Measurements from ENCODE around the gene MOK.

The MOK gene

DNA sequence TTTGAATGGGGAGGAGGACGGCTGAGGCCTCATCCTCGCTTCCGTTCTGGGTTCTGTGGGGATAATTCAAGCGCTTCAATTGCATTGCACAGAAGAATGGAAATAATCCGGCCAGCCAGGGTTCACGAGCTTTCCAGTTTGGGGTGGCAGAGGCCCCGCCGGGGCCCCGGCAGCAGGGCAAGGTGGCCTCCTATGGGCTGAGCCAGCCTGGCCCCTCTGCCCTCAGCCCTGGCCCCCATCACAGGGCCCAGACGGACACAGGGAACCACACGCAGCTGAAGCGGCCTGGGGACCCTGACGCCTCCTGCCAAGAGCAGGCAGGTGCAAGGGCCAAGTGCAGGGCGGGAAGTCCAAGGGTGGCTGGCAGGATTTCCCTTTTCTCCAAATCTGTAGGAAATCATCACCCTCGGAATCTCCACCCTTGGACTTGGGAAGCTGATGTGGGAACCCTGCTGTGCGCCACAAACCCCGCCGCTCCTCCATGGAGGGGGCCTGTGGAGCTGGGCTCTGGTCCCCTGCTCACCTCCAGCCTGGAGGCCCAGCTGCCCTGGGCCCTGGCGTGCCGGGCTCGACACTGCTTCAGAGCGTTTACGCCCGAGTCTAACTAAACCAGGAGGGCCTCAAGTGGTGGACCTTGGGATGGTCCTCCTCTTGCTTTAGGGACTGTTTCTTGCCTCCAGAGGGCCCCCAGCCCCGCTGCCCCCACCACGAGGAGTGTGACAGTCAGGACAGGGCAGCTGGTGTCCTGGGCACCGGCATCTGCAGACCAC, 78.4 kb downstream of the MOK start:
- DNase-seq (ENCODE audit: low read depth in 1 of 2, low spot score in 1 of 2): no peak

DNA sequence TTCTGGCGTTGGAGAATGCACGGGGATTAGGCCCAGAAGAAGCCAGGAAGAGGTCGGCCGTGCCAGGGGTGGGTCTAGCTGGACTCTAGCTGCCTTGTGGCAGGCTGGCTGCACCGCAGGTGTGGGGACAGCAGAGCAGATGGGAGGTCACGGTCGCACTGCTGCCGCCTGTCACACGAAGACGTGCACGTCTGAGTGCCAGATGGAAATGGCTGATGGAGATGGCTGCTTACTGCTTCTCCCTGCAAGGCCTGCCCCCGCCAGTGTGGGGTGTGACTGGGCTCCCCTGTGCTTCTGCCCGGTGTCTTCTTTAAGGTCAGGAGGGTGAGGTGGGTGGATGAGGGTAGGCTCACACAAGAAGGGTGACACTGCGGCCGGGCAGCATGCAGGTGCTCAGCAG, 79.0 kb downstream of the MOK start:
- no peak for DNase-seq (ENCODE audit: low read depth in 1 of 2, low spot score in 1 of 2)

DNA sequence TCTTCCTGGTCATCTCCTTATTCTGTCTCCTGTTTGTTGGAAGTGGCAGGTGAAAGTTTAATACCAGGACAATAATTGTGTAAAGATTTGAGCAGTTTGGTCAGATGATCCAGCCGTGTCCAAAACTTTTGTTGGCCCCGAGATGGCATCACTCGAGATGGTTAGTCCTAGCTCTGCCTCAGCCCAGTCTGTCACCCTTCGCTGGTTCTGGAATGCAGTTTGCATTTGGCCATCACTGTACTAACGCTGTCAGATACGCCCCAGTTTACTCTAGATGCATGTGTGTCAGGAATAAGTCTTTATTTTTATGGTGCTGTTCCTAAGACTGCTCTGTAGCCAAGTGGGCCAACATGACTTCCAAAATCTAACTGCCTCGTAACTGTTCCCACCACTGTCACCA, 79.6 kb downstream of the MOK start:
- no peak for DNase-seq (ENCODE audit: low read depth in 1 of 2, low spot score in 1 of 2)

DNA sequence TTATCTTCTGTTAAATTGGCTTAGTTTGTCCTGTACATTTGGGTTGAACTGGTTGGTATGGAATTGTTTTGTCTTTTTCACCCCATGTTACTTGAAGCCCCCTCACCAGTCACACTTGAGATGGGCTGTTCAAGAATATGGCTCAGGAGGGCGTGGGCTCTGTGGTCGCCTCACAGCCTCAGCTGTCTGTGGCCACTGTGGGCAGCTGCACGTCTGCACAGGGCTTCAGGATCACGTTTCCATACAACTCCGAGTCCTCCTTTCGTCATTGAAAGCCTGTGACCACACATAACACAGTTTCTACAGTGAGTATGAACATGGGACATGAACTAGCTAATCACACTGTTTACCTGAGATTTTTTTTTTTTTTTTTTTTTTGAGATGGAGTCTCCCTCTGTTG, 81.3 kb downstream of the MOK start:
- DNase-seq (ENCODE audit: low read depth in 1 of 2, low spot score in 1 of 2): no peak

DNA sequence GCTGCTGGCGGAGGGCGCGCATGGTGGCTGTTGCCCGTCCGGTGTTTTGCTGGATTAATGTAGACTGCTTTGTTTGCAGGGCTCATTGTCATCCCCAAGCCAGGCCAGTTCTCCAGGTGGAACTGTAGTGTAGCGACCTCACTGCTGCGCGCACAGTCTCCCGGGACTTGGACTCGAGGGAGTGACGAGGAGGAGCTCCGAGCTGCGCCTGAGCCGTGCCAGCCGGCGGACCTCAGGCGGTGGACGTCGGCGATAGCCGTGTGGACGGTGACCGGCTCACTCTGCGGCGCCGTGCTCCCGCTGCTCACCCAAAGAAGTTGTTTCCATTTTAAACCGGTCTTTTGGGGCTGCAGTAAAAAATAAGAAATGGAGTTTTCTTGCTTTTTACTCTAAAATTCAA, 82.2 kb downstream of the MOK start:
- no peak for DNase-seq (ENCODE audit: low read depth in 1 of 2, low spot score in 1 of 2)

DNA sequence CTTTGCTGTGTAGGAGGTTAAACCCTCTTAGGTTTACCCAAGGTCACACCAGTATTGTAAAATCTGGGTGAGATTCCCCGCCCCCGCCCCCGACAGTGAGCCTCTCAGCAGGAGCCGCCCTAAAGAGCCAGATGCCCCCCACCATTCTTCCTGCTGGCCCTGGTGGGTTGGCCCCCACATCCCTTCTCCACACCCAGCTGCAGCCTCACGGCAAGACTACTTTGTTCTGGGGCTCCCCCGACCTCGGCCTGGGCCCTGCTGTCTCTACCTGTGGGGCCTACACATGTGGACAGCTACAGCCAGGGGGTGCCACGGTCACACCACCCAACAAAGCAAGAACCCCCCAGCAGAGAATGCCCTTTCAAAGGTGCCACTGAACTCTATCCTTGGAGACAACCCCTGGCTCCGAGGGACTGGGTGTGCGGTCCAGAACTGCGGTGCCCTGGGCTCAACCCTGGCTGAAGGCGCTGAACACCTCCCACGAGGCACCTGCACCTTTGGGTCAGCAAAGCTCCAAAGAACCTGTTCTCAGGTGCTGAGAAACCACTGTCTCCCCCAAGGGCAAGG, 82.9 kb downstream of the MOK start:
- DNase-seq (ENCODE audit: low read depth in 1 of 2, low spot score in 1 of 2): no peak

DNA sequence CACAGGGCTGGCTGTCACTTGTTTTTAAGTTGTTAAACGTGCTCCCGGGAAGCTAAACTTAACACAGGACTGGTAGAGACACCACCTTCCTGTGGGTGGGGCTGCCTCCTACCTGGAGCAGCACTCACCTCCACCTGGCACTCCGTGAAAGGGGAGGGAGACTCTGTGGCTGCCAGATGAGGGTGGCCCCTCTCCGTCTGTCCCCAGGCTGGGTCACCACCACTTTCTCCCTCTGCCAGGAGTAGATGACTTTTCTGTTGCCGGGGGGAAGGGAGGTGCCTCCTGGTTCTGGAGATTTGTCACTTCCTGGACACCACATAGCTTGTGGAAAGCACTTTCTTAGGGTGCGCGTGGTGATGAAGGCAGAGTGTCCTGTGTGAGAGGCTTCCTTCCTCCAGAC, 83.9 kb downstream of the MOK start:
- DNase-seq (ENCODE audit: low read depth in 1 of 2, low spot score in 1 of 2): no peak

DNA sequence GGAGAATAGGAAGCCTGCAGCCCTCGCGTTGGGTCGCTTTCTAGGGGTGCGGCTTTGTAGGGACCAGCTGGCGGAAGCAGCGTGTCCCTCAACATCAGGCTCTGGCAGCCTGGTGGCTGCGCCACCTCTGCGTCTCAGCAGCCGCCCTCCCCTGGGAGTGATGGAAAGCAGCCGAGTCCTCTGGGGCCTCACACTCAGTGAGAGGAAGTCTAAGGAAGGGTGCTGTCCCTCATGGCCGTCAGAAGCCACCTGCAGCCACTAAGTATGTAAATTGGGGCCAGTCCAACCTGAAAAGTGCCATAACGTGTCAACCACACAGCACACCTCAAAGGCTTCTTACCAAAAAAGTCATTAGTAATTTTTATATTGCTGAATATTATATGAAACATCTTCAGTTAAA, 84.9 kb downstream of the MOK start:
- DNase-seq (ENCODE audit: low read depth in 1 of 2, low spot score in 1 of 2): no peak

DNA sequence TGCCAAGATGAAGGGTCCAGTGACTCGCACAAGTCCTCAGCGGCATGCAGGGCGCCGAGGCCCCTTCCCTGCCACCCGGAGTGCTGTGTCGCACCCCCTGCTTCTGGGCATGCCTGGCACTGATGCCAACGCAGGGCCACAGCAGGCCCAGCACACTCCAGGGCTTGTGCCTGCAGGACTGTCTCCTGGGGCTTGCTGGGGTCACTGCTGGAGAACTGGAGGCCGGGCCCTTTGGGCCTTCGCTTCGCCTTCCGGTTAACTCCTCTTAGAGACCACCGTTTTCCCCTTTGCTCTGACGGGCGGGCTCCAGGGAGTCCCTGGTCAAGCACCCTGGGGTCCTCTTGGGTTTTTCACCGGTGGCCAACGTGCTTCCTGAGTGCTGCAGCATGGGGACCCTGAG, 85.6 kb downstream of the MOK start:
- DNase-seq (ENCODE audit: low read depth in 1 of 2, low spot score in 1 of 2): no peak

DNA sequence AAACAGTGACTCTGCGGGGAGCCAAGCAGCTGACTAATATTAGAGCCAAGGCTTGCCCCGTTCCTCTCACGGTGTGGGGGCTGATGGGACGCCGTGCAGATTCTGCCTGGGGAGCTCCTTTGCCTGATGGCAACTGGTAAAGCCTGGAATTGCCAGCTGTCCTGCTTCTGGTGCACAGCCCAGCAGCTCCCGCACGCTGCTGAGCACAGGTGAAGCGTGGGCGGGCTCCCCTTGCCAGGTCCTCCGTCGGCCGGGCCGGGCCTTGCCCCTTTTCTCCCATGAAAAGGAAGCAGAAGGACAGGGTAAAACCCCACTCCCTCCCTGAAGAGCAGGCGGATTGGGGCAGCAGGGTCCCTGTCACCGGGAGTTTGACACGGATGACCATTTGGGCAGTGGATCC, 86.3 kb downstream of the MOK start:
- no peak for DNase-seq (ENCODE audit: low read depth in 1 of 2, low spot score in 1 of 2)

DNA sequence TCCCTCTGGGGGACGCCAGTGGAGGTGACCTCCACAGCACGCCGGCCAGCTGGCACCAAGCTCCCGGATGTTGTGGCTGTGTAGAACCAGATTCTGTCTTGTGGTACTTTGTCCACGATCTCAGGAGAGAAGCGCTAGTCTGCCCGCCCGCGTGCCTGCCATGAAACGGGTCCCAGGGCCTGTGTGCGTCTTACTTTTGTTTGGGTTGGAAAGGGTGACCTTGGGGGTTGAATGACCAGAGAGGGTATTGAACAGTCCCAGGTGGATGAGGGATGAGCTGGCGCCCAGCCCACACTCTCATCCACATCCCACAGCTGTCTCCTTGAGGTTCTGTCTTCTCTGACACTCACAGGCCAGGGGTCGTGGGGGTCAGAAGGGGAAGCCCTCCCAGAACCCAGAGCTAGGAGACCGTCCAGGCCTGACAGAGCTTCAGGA, 87.0 kb downstream of the MOK start:
- no peak for DNase-seq (ENCODE audit: low read depth in 1 of 2, low spot score in 1 of 2)

DNA sequence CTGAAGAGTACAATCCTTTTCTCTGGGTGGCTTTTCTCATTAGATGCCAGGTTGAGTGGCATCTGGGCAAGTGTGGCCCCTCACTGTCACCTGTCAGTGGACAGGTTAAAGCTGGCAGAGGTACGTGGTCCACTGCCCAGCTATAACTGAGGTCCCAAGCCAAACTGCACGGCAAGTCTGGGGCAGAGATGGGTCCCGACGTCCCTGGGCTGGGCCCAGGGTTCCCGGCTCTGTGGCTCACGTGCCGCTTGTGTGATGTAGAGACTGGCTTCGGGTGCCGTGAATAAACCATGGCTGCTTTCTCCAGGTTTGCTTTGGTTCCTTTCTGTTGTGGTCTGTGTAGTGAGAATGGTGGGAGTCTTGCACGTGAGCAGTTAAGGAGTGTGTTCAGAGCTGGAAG, 87.6 kb downstream of the MOK start:
- DNase-seq (ENCODE audit: low read depth in 1 of 2, low spot score in 1 of 2): no peak

DNA sequence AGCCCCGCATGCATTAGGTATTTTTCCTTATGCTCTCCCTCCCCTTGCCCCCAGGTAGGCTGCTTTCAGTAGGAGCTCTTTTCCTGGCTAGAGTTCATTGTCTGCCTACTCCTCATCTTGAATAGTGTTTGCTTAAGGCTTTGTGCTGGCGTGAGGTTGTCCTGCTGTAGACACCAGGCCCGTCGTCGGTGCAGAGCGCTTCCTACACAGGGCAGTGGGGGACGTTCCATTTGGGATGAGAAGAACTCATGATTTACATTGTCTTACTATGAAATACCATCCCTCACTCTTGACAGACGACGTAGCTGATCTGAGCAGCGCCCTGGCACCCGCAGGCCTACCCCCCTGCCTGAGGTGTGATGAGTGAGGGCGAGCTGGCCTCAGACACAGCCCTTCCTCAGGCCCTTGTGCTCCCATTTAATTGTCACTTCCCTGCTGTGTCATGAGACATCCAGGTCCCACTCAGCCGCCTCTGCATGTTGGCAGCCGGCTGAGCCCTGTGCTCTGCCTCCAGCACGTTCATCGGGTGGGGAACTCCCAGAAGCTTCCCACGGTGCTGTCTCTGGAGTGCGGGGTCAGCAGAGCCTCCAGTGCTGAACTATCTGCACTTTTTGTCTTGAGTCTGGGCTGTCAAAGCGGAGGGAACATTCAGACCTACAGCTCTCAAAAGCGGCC, 89.3 kb downstream of the MOK start:
- DNase-seq (ENCODE audit: low read depth in 1 of 2, low spot score in 1 of 2): no peak

DNA sequence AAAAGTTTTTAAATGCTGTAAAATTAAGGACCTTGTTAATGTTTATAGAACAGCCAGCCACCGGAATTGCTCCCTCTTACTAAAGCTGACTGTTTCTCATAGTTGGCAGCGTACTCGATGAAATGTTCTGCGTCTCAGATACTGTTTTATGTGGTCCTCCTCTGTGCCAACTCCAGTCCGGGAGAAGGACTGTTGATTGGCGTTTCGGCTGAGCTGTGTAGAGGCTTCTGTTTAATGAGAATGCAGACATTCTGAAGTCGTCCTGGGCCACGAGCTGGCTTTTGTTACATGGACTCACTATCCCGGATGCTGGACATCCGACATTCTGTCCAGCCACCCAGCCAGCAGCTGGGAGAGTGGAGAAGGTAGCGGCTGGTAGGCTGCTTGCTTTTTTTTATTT, 89.9 kb downstream of the MOK start:
- DNase-seq (ENCODE audit: low read depth in 1 of 2, low spot score in 1 of 2): no peak

DNA sequence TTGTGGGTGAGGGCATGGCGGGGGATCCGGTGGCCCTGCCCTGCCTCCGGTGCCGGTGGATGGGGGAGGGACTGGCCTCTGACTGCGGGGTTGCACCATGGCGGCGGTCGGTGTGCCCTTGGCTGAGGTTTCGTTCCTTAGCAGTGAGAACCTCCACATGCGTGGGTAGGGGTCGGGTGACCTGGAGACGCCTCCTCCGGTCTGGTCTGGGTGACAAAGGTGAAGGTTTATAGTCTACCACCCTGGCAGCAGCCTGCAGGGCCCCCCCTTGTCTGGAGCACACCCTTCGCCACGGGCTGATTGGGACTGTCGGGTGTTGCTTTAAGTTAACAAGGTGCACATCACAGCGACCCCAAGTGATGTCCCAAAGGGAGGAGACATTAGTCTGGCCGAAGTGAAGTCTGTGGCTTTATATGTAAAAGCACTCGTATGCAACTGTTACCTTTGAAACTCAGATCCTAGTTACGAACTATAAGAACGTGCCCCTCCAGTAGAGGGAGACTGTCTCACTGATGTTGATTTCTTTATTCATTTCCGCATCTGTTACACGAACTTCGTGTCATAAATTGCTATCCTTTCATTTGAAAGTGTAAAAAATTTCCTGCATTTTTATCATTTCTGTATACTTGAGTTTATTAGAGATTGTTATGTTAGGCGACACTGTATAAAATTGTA, 90.8 kb downstream of the MOK start:
- DNase-seq (ENCODE audit: low read depth in 1 of 2, low spot score in 1 of 2): no peak

DNA sequence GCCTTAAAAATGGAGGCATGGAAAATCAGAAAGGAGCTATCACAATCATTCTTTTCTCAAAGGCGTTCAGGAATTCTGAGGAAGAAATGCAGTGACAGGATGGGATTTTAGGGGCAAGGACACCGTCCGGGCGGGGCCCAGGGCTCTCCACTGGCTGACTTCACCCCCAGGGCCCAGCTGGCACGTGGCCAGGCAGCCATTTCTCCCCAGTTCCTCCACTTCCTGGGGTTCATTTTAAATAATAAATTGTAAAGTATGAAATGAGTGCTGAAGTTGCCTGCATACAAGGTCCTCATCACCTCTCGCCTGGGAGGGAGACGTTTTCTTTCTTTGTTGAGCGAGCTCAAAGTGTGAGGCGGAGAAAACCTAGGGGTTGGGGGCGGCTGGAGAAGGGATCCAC, 91.5 kb downstream of the MOK start:
- DNase-seq (ENCODE audit: low read depth in 1 of 2, low spot score in 1 of 2): no peak

DNA sequence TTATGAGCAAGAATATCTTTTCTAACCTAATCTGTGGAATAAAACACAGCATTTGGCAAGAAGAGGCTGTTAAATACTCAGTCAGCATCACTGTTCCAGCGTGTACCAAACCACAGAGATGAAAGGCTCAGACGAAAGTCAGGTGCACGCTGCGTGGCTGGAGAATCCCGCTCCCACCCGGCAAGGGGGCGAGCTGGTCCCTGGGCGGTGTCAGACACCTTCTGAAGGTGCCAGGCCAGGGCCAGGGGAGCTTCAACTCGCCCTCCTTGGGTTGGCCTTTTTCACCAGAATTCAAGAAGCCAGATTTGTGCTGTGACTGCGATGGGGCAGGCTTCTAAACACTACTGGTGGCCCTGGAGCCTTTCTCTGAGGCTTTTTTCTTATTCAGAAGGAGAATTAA, 92.1 kb downstream of the MOK start:
- no peak for DNase-seq (ENCODE audit: low read depth in 1 of 2, low spot score in 1 of 2)

DNA sequence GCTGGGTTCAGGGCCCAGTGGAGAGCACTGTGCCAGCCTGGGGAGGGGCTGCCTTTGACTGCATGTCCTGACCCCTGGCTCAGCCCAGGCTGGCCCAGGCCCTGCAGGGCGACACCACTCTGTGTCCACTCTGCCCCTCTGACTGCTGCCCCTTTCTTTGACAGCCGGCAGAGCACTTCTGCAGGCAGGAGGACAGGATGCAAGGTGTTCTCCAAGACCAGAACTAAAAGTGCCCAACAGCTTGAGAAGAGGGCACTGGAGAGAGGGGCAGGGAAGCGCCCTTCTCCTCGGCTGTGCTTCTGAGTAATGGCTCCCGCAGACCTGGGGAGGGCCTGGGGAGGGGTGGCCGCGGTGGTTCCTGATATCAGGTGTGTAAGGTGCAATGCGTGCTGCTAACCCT, 92.6 kb downstream of the MOK start:
- DNase-seq (ENCODE audit: low read depth in 1 of 2, low spot score in 1 of 2): no peak

DNA sequence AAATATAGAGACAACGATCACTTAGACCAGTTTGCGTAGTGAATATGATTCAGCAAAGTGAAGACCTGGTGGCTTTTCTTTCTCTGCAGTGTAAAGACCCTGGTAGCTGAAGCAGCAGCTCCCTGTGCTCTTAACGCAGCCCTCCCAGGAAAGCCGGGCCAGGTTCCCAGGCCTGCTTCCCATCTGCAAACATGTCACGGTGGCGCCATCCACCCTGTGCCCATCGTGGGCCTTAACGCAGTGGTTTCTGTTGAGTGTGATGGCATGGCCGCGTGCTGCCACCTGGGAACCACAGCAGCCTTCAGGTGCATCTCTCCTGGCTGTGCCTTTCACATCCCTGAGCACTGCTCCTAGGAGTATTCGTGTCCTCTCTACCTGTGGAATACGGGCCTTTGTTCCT, 93.7 kb downstream of the MOK start:
- no peak for DNase-seq (ENCODE audit: low read depth in 1 of 2, low spot score in 1 of 2)

DNA sequence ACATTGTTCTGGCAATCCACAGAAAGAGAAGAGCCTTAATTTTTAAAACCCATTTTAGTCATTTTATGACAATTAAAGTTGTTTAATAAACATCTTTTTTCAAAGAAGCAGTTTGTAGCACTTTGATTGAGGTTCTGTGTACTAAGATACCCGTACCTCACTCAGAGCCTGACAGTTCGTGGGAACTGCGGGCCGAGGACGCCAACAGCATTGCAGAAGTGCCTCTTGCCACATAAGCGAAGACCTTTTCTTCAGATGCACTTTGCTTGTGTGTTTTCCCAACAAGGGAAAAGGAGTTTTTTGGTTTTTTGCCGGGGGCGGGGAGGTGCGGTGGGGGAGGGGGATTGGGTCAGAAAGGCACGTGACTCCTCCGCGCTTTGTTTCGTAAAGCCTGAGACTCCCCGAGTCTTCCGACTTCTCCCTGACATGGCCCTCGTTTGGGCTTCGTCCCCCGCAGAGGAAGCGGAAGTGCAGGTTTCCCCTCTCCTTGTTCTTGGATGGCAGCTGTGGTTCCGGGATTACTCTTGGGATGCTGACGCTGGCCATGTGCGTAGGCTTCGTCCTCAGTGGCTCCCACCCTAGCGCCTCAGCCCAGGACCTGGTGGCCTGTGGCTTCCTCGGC, 94.4 kb downstream of the MOK start:
- no peak for DNase-seq (ENCODE audit: low read depth in 1 of 2, low spot score in 1 of 2)

DNA sequence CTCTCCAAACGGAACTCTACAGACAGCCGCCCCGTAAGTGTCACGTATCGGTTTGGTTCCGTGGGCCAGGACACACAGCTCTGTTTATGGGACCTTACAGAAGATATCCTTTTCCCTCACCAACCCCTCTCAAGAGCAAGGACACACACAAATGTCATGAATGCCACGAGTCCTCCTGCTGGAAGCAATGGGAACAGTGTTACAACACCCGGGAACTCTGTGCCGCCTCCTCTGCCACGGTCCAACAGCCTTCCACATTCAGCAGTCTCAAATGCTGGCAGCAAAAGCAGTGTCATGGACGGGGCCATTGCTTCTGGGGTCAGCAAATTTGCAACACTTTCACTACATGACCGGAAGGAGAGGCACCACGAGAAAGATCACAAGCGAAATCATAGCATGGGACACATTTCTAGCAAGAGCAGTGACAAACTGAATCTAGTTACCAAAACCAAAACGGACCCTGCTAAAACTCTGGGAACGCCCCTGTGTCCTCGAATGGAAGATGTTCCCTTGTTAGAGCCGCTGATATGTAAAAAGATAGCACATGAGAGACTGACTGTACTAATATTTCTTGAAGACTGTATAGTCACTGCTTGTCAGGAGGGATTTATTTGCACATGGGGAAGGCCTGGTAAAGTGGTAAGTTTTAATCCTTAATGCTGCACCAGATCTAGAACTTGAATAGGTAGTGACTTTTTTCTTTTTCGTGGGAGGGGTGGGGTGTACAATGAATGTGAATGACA, 95.6 kb downstream of the MOK start:
- no peak for DNase-seq (ENCODE audit: low read depth in 1 of 2, low spot score in 1 of 2)
